HG02970 (cell line): ENCODE data around the gene ZNF862.
"Not testable (repeated sequence)": the region's sequence is repeated elsewhere in the genome, so short reads cannot be mapped to it uniquely, and the experiment has no call there.

Experiments used
- ATAC-seq: cut with Tn5 transposase; IDR thresholded peaks from one replicate; pipeline ENCODE4 v1.9.1; 2021; ENCODE audit warnings: mild to moderate bottlenecking, moderate library complexity, moderate number of reproducible peaks; ENCODE audit not compliant: unreplicated experiment, low FRiP score

Gene ZNF862

GRCh38 chr7:149877890-149878522, 39.8 kb downstream of the ZNF862 start:
- no peak for ATAC-seq

GRCh38 chr7:149878523-149878921, 40.3 kb downstream of the ZNF862 start:
- no peak for ATAC-seq

- no peak for ATAC-seq
Observed at GRCh38 chr7:149879271-149879743, 41.1 kb downstream of the ZNF862 start.

GRCh38 chr7:149879766-149880637, 41.8 kb downstream of the ZNF862 start:
- ATAC-seq = no peak

GRCh38 chr7:149880638-149881311, 42.6 kb downstream of the ZNF862 start:
- no peak for ATAC-seq

- ATAC-seq = no peak
Observed at GRCh38 chr7:149881328-149882247, 43.4 kb downstream of the ZNF862 start.

GRCh38 chr7:149882248-149883047, 44.3 kb downstream of the ZNF862 start:
- ATAC-seq = no peak

- ATAC-seq = no peak
Observed at GRCh38 chr7:149883048-149883438, 44.9 kb downstream of the ZNF862 start.

- ATAC-seq = no peak
Observed at GRCh38 chr7:149883452-149883861, 45.3 kb downstream of the ZNF862 start.

GRCh38 chr7:149884016-149884415, 45.8 kb downstream of the ZNF862 start:
- no peak for ATAC-seq

GRCh38 chr7:149884541-149884940, 46.4 kb downstream of the ZNF862 start:
- ATAC-seq = no peak

GRCh38 chr7:149885191-149886017, 47.2 kb downstream of the ZNF862 start:
- no peak for ATAC-seq

- no peak for ATAC-seq
Observed at GRCh38 chr7:149886018-149886415, 47.8 kb downstream of the ZNF862 start.

GRCh38 chr7:149887311-149887710, 49.1 kb downstream of the ZNF862 start:
- no peak for ATAC-seq

GRCh38 chr7:149890715-149891114, 52.5 kb downstream of the ZNF862 start:
- not testable (repeated sequence) for ATAC-seq

- ATAC-seq = not testable (repeated sequence)
Observed at GRCh38 chr7:149894957-149895356, 56.8 kb downstream of the ZNF862 start.

- ATAC-seq = not testable (repeated sequence)
Observed at GRCh38 chr7:149907776-149908376, 69.7 kb downstream of the ZNF862 start.

GRCh38 chr7:149910219-149910618, 72.0 kb downstream of the ZNF862 start:
- ATAC-seq = not testable (repeated sequence)
